ENCODE measurements around the gene PIAS1.

- TF ChIP-seq CTCF (IDR thresholded peaks at IDR 0.05; ENCODE audit: low read depth, low read length) (no peak), EZH2phosphoT487 (IDR thresholded peaks at IDR 0.05; ENCODE audit: low read depth) (no peak)
Observed at GRCh38 chr15:68148039-68148438, 93.9 kb downstream of the PIAS1 start.
